Effector memory CD8-positive, alpha-beta T cell (primary cell): ENCODE data around the gene SLC26A8.
"Not testable (repeated sequence)": the region's sequence is repeated elsewhere in the genome, so short reads cannot be mapped to it uniquely, and the experiment has no call there.

Source experiments
- ATAC-seq: fragments of 150-1000 bp; cut with Tn5 transposase; replicated peaks from 2 replicates; pipeline ENCODE4 v1.10.0; 2021; ENCODE audit warnings: mild to moderate bottlenecking, moderate library complexity
- DNase-seq, 3 experiments: peaks; one replicate each; pipeline ENCODE4 v3.0.0; 2021
- H3K27ac Mint-ChIP-seq, 2 donors: one replicate each; pipeline ENCODE4 v1.8.0; 2022; ENCODE audit warnings: mild to moderate bottlenecking in 2 of 2, mixed read lengths in 2 of 2, moderate library complexity in 2 of 2
- H3K27me3 Mint-ChIP-seq, 2 donors: one replicate each; pipeline ENCODE4 v1.8.0; 2022; ENCODE audit warnings: mixed read lengths in 2 of 2
- H3K36me3 Mint-ChIP-seq: one replicate; pipeline ENCODE4 v1.8.0; 2022; ENCODE audit warnings: mild to moderate bottlenecking, moderate library complexity, mixed read lengths; ENCODE audit not compliant: insufficient read depth
- H3K4me1 Mint-ChIP-seq, 2 donors: one replicate each; pipeline ENCODE4 v1.8.0; 2022; ENCODE audit warnings: low read depth in 2 of 2, mixed read lengths in 2 of 2
- H3K4me3 Mint-ChIP-seq, 2 donors: one replicate each; pipeline ENCODE4 v1.8.0; 2022; ENCODE audit warnings: mild to moderate bottlenecking in 2 of 2, mixed read lengths in 2 of 2, moderate library complexity in 2 of 2
- H3K9me3 Mint-ChIP-seq, 2 donors: one replicate each; pipeline ENCODE4 v1.8.0; 2022; ENCODE audit warnings: mixed read lengths in 2 of 2

Gene SLC26A8

GRCh38 chr6:35922139-35922554 lies 102.3 kb downstream of the SLC26A8 start:
- peaks cover 5% of the 10 kb centered on the region for H3K36me3 Mint-ChIP-seq
- peaks cover 30 to 42% of the 10 kb centered on the region in 2 donors for H3K4me1 Mint-ChIP-seq
- H3K27me3 Mint-ChIP-seq, result no peaks in the 10 kb centered on the region
- H3K4me3 Mint-ChIP-seq, result peak overlapping the region; percentile 85 to 96
- H3K9me3 Mint-ChIP-seq, result no peaks in the 10 kb centered on the region
- no peak for ATAC-seq
- no peak for DNase-seq
- H3K27ac Mint-ChIP-seq, result no peak overlapping the region

GRCh38 chr6:35920793-35921732 lies 103.4 kb downstream of the SLC26A8 start, which contains the start of gene SRPK1:
SRPK1 (minus strand) TSS chr6:35921098; CDS start chr6:35921056, 42 bp downstream.
- H3K27ac Mint-ChIP-seq, result peak within 1 kb of the TSS; percentile 87 to 96
- DNase-seq, result peak; percentile 66 to 72 (median 72)
- peak; percentile 72 for ATAC-seq
- no peaks in the 10 kb centered on the region for H3K27me3 Mint-ChIP-seq
- peak within 1 kb of the TSS; percentile 96 to 98 for H3K4me3 Mint-ChIP-seq
- peaks cover 33 to 50% of the 10 kb centered on the region in 2 donors for H3K4me1 Mint-ChIP-seq
- H3K9me3 Mint-ChIP-seq, result no peaks in the 10 kb centered on the region
- H3K36me3 Mint-ChIP-seq, result peaks cover 10% of the 10 kb centered on the region

DNA sequence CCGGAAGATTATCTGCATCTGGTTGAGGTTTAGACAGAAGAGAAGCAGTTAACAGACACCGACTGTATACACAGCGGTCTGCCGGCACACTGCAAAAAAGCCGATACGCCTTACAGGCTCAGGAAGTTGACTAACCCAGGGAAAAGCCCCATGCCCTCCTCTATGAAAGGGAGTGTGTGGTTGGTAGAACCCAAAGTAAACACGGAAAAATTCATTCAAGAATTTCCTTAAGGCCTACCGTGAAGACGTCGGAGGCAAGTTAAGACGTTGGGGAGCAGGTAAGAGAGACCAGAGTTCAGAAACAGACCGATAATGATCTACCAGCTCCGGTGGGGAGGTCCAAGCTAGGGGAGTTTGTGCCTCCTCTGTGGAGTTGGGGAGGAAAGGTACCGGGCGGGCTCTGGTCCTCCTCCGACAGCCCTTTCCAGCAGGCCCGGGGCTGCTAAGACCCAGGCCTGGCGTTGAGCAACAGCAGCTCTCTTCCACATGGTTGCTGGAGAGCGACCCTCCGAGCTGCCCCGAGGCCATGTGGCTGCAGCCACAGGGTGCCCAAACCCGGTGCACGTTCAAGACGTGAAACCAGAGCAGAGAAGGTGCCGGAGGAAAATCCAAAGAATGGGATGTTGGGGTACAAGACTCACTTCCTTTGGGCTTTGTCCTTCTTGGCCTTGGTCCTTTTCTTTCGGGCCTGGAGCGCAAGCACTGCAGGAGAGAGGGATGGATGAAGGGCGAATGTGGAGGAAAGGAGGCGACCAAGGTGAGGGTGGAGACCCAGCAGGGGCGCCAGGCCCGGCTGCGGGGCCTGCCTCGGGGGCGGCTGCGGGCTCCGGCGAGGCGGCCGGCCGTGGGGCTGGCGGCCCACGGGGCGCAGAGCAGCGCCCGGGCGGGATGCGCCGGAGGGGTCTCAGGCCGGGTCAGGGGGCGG lies 104.4 kb downstream of the SLC26A8 start:
- DNase-seq, result peak; percentile 17 to 19 (median 18)
- no peaks in the 10 kb centered on the region for H3K9me3 Mint-ChIP-seq
- H3K4me3 Mint-ChIP-seq, result peak overlapping the region; percentile 91 to 98
- peak overlapping the region; percentile 87 to 96 for H3K27ac Mint-ChIP-seq
- peaks cover 13% of the 10 kb centered on the region for H3K36me3 Mint-ChIP-seq
- peak; percentile 74 for ATAC-seq
- H3K27me3 Mint-ChIP-seq, result no peaks in the 10 kb centered on the region
- H3K4me1 Mint-ChIP-seq, result peaks cover 33 to 50% of the 10 kb centered on the region in 2 donors

DNA sequence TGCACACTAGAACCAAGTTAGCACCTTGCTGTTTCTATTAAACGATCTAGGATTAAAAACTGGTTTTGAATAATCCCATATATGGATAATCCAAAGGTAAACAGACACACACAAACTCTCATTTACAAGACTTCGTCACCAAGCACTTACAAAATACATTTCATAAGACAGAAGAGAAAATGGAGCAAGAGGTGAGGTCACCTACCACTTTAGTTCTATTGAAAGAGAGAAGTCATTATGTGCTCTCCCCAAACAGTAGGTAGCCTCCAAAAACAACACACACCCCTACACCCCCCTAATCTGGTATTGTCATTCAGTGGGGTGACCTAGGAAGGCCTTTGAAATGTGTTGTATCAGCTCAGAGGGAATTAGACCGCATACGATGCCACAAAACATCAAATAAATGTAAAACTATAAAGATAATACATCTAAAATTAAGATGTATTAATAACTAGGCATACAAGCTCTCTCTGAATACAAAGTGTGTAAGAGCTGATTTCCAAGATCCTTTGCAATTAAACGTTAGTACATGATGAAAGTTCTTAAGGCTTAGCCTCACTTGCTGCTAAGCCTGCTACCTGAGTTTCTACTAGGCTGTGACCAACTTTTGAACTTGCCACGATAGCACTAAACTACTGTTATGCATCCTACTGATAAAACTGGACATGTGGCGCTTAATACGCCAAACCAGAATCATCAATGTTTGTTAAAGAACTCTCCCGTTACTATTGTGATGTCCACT lies 105.2 kb downstream of the SLC26A8 start:
- DNase-seq, result peak in 1 of 3 experiments; percentile 5
- Mint-ChIP-seq H3K36me3 (peaks cover 19% of the 10 kb centered on the region), H3K27ac (peak overlapping the region; percentile 87 to 96), H3K4me3 (peak overlapping the region; percentile 91 to 98), H3K4me1 (peaks cover 33 to 50% of the 10 kb centered on the region in 2 donors), H3K9me3 (no peaks in the 10 kb centered on the region), H3K27me3 (no peaks in the 10 kb centered on the region)
- ATAC-seq, result peak; percentile 33

DNA sequence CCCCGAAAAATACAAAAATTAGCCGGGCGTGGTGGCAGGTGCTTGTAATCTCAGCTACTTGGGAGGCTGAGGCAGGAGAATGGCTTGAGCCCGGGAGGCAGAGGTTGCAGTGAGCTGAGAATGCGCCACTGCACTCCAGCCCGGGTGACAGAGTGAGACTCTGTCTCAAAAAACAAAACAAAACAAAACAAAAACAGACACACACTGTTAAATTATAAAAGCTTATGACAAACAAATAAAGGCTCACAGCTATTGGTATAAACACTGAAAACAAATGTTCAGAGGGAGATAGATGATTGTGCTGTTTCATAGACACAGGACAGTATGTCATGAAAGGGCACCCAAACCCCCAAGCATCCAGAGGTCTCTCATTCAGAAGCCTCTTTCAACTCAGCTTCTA lies 107.5 kb downstream of the SLC26A8 start:
- DNase-seq, H3K9me3 Mint-ChIP-seq, ATAC-seq, H3K27me3 Mint-ChIP-seq: not testable (repeated sequence)
- Mint-ChIP-seq H3K36me3 (peaks cover 36% of the 10 kb centered on the region), H3K4me3 (peak overlapping the region in 1 of 2 donors; percentile 36), H3K4me1 (peaks cover 28 to 47% of the 10 kb centered on the region in 2 donors), H3K27ac (peak overlapping the region in 1 of 2 donors; percentile 8)

GRCh38 chr6:35916056-35916455 lies 108.4 kb downstream of the SLC26A8 start:
- Mint-ChIP-seq H3K4me3 (no peak overlapping the region), H3K27ac (no peak overlapping the region), H3K4me1 (peaks cover 24 to 43% of the 10 kb centered on the region in 2 donors), H3K27me3 (no peaks in the 10 kb centered on the region), H3K36me3 (peaks cover 36% of the 10 kb centered on the region), H3K9me3 (peaks cover 0 to 1% of the 10 kb centered on the region in 2 donors)
- DNase-seq (no peak), ATAC-seq (no peak)

- no peak for ATAC-seq
- no peak for DNase-seq
- H3K4me1 Mint-ChIP-seq, result peaks cover 16 to 38% of the 10 kb centered on the region in 2 donors
- H3K4me3 Mint-ChIP-seq, result no peak overlapping the region
- H3K27ac Mint-ChIP-seq, result no peak overlapping the region
- H3K27me3 Mint-ChIP-seq, result no peaks in the 10 kb centered on the region
- H3K9me3 Mint-ChIP-seq, result peaks cover 0 to 2% of the 10 kb centered on the region in 2 donors
- H3K36me3 Mint-ChIP-seq, result peaks cover 36% of the 10 kb centered on the region
Observed at GRCh38 chr6:35914536-35914935, 109.9 kb downstream of the SLC26A8 start.

DNA sequence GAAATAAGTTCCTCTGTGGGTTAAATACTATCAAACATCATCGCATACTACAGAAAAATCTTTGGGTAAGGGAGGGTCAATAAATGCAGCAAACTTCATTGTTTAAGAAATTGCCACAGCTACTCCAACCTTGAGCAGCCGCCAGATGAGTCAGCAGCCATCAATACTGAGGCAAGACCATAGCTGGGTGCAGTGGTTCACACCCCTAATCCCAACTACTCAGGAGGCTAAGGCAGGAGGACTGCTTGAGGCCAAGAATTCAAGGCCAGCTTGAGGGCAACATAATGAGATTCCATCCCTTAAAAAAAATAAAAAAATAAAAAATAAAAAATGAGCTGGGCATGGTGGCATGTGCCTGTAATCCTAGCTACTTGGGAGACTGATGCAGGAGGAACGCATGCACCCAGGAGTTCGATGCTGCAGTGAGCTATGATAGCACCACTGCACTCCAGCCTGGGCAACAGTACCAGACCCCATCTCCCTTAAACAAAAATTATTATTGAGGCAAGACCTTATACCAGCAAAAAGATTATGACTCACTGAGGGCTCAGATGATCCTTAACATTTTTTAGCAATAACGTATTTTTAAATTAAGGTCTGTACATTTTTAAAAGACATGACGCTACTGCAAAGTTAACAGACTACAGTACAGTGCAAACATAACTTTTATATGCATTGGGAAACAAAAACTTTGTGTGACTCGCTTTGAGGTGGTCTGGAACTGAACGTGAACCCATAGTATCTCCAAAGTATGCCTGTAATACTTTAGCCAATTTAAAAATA lies 112.4 kb downstream of the SLC26A8 start:
- Mint-ChIP-seq H3K36me3 (peaks cover 34% of the 10 kb centered on the region), H3K4me1 (peaks cover 6 to 17% of the 10 kb centered on the region in 2 donors), H3K9me3 (peaks cover 0 to 2% of the 10 kb centered on the region in 2 donors), H3K27ac (no peak overlapping the region), H3K4me3 (no peak overlapping the region), H3K27me3 (no peaks in the 10 kb centered on the region)
- no peak for ATAC-seq
- no peak for DNase-seq

GRCh38 chr6:35909571-35909970 lies 114.9 kb downstream of the SLC26A8 start:
- H3K27me3 Mint-ChIP-seq, DNase-seq, H3K9me3 Mint-ChIP-seq, H3K4me3 Mint-ChIP-seq, ATAC-seq: not testable (repeated sequence)
- Mint-ChIP-seq H3K27ac (peak overlapping the region in 1 of 2 donors; percentile 26), H3K36me3 (peaks cover 29% of the 10 kb centered on the region), H3K4me1 (peaks cover 10 to 23% of the 10 kb centered on the region in 2 donors)

- not testable (repeated sequence) for DNase-seq, ATAC-seq, H3K4me3 Mint-ChIP-seq, H3K27me3 Mint-ChIP-seq, H3K27ac Mint-ChIP-seq, H3K9me3 Mint-ChIP-seq
- peaks cover 27% of the 10 kb centered on the region for H3K36me3 Mint-ChIP-seq
- peaks cover 10 to 23% of the 10 kb centered on the region in 2 donors for H3K4me1 Mint-ChIP-seq
Observed at GRCh38 chr6:35908753-35909401, 115.6 kb downstream of the SLC26A8 start.

DNA sequence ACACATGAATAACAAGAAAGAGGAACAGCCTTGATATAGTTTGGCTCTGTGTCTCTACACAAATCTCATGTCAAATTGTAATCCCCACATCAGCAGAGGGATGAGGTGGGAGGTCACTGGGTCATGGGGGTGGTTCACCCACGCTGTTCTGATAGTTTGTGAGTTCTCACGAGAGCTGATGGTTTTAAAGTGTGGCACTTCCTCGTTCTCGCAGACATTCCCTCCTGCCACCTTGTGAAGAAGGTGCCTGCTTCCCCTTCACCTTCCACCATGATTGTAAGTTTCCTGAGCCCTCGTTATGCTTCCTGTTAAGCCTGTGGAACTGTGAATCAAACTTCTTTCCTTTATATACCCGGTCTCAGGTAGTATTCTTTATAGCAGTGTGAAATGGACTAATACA lies 116.7 kb downstream of the SLC26A8 start:
- DNase-seq, result no peak
- Mint-ChIP-seq H3K9me3 (peaks cover 0 to 2% of the 10 kb centered on the region in 2 donors), H3K27me3 (no peaks in the 10 kb centered on the region), H3K4me3 (no peak overlapping the region), H3K4me1 (peaks cover 10 to 23% of the 10 kb centered on the region in 2 donors), H3K36me3 (peaks cover 19% of the 10 kb centered on the region), H3K27ac (no peak overlapping the region)
- no peak for ATAC-seq

GRCh38 chr6:35906499-35906846 lies 118.0 kb downstream of the SLC26A8 start:
- peaks cover 14% of the 10 kb centered on the region for H3K36me3 Mint-ChIP-seq
- no peak overlapping the region for H3K4me3 Mint-ChIP-seq
- ATAC-seq (no peak), DNase-seq (no peak)
- H3K27me3 Mint-ChIP-seq, result no peaks in the 10 kb centered on the region
- no peak overlapping the region for H3K27ac Mint-ChIP-seq
- peaks cover 10 to 17% of the 10 kb centered on the region in 2 donors for H3K4me1 Mint-ChIP-seq
- peaks cover 0 to 2% of the 10 kb centered on the region in 2 donors for H3K9me3 Mint-ChIP-seq
